ENCODE measurements around the gene CYB561D2. TPM values are rescaled to one million over a fixed set of nuclear protein-coding genes. Genes with fewer than 3 reads are reported as not detected.

Gene CYB561D2
- total and polyA plus RNA-seq, 9 of the 15 experiments (the other 6 are each of a cell fraction or from before 2014, with no cell fraction given) = 4.2 to 16.6 (median 9.4) TPM

DNA sequence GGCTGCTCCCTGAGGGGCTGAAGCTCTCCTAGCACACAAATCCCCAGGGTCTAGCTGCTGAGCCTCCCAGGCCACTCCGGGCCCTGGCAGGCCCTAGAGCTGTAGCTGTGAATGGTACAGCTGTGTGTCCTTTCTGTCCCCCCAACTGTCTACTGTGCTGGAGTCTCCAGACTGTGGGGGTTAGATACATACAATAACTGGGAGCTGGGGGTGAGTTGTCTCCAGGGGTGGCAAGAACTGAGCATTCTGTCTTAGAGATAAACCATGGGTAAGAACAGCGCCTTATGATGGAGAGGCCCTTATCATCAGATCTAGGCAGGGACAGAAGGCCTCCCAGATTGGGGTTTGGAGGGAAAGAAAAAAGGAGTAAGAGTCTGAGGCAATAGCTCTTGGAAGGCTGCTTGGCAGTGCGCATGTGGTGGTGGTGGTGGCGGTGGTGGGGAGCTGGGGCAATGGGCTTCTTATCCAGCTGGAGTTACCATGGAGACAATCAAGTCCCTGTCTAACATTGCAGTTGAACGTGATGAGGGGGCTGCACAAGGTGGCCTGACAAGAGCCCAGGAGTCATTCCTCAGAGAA lies 3.6 kb downstream of the CYB561D2 start (continued):
- TF ChIP-seq, protein P1, sequence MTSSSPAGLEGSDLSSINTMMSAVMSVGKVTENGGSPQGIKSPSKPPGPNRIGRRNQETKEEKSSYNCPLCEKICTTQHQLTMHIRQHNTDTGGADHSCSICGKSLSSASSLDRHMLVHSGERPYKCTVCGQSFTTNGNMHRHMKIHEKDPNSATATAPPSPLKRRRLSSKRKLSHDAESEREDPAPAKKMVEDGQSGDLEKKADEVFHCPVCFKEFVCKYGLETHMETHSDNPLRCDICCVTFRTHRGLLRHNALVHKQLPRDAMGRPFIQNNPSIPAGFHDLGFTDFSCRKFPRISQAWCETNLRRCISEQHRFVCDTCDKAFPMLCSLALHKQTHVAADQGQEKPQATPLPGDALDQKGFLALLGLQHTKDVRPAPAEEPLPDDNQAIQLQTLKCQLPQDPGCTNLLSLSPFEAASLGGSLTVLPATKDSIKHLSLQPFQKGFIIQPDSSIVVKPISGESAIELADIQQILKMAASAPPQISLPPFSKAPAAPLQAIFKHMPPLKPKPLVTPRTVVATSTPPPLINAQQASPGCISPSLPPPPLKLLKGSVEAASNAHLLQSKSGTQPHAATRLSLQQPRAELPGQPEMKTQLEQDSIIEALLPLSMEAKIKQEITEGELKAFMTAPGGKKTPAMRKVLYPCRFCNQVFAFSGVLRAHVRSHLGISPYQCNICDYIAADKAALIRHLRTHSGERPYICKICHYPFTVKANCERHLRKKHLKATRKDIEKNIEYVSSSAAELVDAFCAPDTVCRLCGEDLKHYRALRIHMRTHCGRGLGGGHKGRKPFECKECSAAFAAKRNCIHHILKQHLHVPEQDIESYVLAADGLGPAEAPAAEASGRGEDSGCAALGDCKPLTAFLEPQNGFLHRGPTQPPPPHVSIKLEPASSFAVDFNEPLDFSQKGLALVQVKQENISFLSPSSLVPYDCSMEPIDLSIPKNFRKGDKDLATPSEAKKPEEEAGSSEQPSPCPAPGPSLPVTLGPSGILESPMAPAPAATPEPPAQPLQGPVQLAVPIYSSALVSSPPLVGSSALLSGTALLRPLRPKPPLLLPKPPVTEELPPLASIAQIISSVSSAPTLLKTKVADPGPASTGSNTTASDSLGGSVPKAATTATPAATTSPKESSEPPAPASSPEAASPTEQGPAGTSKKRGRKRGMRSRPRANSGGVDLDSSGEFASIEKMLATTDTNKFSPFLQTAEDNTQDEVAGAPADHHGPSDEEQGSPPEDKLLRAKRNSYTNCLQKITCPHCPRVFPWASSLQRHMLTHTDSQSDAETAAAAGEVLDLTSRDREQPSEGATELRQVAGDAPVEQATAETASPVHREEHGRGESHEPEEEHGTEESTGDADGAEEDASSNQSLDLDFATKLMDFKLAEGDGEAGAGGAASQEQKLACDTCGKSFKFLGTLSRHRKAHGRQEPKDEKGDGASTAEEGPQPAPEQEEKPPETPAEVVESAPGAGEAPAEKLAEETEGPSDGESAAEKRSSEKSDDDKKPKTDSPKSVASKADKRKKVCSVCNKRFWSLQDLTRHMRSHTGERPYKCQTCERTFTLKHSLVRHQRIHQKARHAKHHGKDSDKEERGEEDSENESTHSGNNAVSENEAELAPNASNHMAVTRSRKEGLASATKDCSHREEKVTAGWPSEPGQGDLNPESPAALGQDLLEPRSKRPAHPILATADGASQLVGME (CRISPR knock-in tag; IDR thresholded peaks at IDR 0.05) = no peak
- TF ChIP-seq BCL6 (CRISPR knock-in tag; IDR thresholded peaks at IDR 0.05) (no peak), HDAC2 (IDR thresholded peaks at IDR 0.05) (no peak), ARID1B (IDR thresholded peaks at IDR 0.05) (peak; percentile 54), CHD4 (IDR thresholded peaks at IDR 0.05; ENCODE audit: insufficient read depth, insufficient replicate concordance, low read depth, low read length, poor library complexity, severe bottlenecking) (no peak), ZFP36 (IDR thresholded peaks at IDR 0.05; ENCODE audit: low read depth, low read length, partially characterized antibody) (no peak), ZKSCAN8 (CRISPR knock-in tag; IDR thresholded peaks at IDR 0.05) (no peak), ZNF274 (IDR thresholded peaks at IDR 0.05; ENCODE audit: borderline replicate concordance, low read depth, low read length) (no peak), RCOR1 (IDR thresholded peaks at IDR 0.05; ENCODE audit: borderline replicate concordance in 1 of 2, low read depth in 2 of 2, low read length in 2 of 2) (peak in 1 of 2 experiments; percentile 72; a peak in 2 of 4 replicates), ZC3H11A (IDR thresholded peaks at IDR 0.05; ENCODE audit: low read depth, low read length) (no peak), TCF3 (CRISPR knock-in tag; IDR thresholded peaks at IDR 0.05) (0 out of 2 replicates have a peak, but pooled peaks have one; percentile 13), ZNF232 (CRISPR knock-in tag; IDR thresholded peaks at IDR 0.05) (no peak), RFX1 (IDR thresholded peaks at IDR 0.05) (peak; percentile 61), GATA2 (CRISPR knock-in tag; IDR thresholded peaks at IDR 0.05) (peak; percentile 51; the same call in 1 of the 2 replicates), YY1 (IDR thresholded peaks at IDR 0.05; ENCODE audit: borderline replicate concordance in 1 of 3, control insufficient read depth in 1 of 3, extremely low read depth in 1 of 3, insufficient read depth in 3 of 3, insufficient read length in 1 of 3, insufficient replicate concordance in 2 of 3, low read depth in 1 of 3, low read length in 2 of 3) (no peak), RNF219 (CRISPR knock-in tag; IDR thresholded peaks at IDR 0.05) (no peak), NRF1 (conservative IDR thresholded peaks at IDR 0.05 in 1 of 2, IDR thresholded peaks at IDR 0.05 in 1 of 2) (peak; percentile 60 to 65; a peak in 2 of 4 replicates)
- TF ChIP-seq, protein P2, sequence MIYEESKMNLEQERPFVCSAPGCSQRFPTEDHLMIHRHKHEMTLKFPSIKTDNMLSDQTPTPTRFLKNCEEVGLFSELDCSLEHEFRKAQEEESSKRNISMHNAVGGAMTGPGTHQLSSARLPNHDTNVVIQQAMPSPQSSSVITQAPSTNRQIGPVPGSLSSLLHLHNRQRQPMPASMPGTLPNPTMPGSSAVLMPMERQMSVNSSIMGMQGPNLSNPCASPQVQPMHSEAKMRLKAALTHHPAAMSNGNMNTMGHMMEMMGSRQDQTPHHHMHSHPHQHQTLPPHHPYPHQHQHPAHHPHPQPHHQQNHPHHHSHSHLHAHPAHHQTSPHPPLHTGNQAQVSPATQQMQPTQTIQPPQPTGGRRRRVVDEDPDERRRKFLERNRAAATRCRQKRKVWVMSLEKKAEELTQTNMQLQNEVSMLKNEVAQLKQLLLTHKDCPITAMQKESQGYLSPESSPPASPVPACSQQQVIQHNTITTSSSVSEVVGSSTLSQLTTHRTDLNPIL (CRISPR knock-in tag; IDR thresholded peaks at IDR 0.05) = no peak
